A549 (cell line): Measurements from ENCODE around the gene CNTNAP5. TPM values are rescaled to one million over a fixed set of nuclear protein-coding genes. Genes with fewer than 3 reads are reported as not detected.

Experiments used
- ATAC-seq, 2 experiments: fragments of 200-7000 bp in 1 of 2; fragments of >200 bp in 1 of 2; cut with Nextera tagmentation in 1 of 2; cut with Tn5 transposase in 1 of 2; 3 replicates each; pipeline versions ENCODE4 v1.8.0 to v1.9.1; 2018 to 2020; ENCODE audit warnings: mild to moderate bottlenecking in 1 of 2, moderate library complexity in 1 of 2
- CTCF ChIA-PET: fragments of 300-600 bp; sonication (Branson Sonifier 250); formaldehyde crosslinking; extraction: SDS; loops from one replicate; lab custom pipeline; 2021; ENCODE audit warnings: antibody characterized with exemption, inconsistent platforms; lab: Yijun Ruan, JAX
- POLR2A ChIA-PET: fragments of 350-600 bp; formaldehyde crosslinking; extraction: SDS; loops from one replicate; lab custom pipeline; 2021; ENCODE audit warnings: antibody characterized with exemption, inconsistent platforms; lab: Yijun Ruan, JAX
- DNase-seq, 2 experiments: peaks; one replicate each; pipeline versions ENCODE4 v3.0.0 to v3.0.0-alpha.2; 2011 to 2016; ENCODE audit warnings: low read depth in 1 of 2, low spot score in 1 of 2
- FAIRE-seq: peaks from 2 replicates; lab custom pipeline; 2011; peaks lifted over from hg19 to GRCh38; lab: Jason Lieb, UNC
- H3K27ac ChIP-seq, 2 experiments: fragments of >200 bp; sonication (Bioruptor Twin); formaldehyde crosslinking; 3 replicates each; pipeline ENCODE4 v1.5.1; 2016 to 2017
- H3K4me1 ChIP-seq: fragments of >200 bp; sonication (Bioruptor Twin); formaldehyde crosslinking; 3 replicates; pipeline ENCODE4 v1.6.1; 2016
- H3K4me2 ChIP-seq: fragments of >200 bp; sonication (Bioruptor Twin); formaldehyde crosslinking; 3 replicates; pipeline ENCODE4 v1.6.1; 2016
- H3K4me3 ChIP-seq: fragments of >200 bp; sonication (Bioruptor Twin); formaldehyde crosslinking; 3 replicates; pipeline ENCODE4 v1.5.1; 2016
- H3K9me3 ChIP-seq: fragments of >200 bp; sonication (Bioruptor Twin); formaldehyde crosslinking; 3 replicates; pipeline ENCODE4 v1.6.1; 2016
- CHD4 ChIP-seq: fragments of 200-600 bp; sonication (generic); IDR thresholded peaks from 2 replicates; pipeline ENCODE4 v1.6.1; 2016; ENCODE audit warnings: antibody characterized with exemption, mild to moderate bottlenecking, borderline replicate concordance
- EHMT2 ChIP-seq: fragments of 200-600 bp; sonication (generic); IDR thresholded peaks from 2 replicates; pipeline ENCODE4 v1.6.1; 2016; ENCODE audit warnings: antibody characterized with exemption, low read depth, mild to moderate bottlenecking, moderate library complexity
- ESRRA ChIP-seq: fragments of 150-350 bp; IDR thresholded peaks from 2 replicates; pipeline ENCODE4 v1.6.1; 2014; ENCODE audit warnings: mild to moderate bottlenecking, low read length, borderline replicate concordance
- FOSL2 ChIP-seq, 2 experiments: fragments of 450-650 bp in 1 of 2; fragments of >200 bp in 1 of 2; sonication (Bioruptor Twin) in 1 of 2; formaldehyde crosslinking; IDR thresholded peaks; 2 replicates each; pipeline versions ENCODE4 v1.5.0 to v1.6.1; 2016 to 2020; ENCODE audit warnings: mild to moderate bottlenecking in 1 of 2, moderate library complexity in 1 of 2
- HOXA7 ChIP-seq: fragments of 250-450 bp; sonication (Bioruptor Pico); IDR thresholded peaks from 2 replicates; pipeline ENCODE4 v1.5.0; 2020; ENCODE audit warnings: mild to moderate bottlenecking, moderate library complexity
- JUN ChIP-seq, 2 experiments: fragments of >200 bp; sonication (Bioruptor Twin); formaldehyde crosslinking; IDR thresholded peaks; 2 replicates in 1 of 2; 3 replicates in 1 of 2; pipeline ENCODE4 v1.6.1; 2016 to 2017
- JUNB ChIP-seq: fragments of >200 bp; sonication (Bioruptor Twin); formaldehyde crosslinking; IDR thresholded peaks from 2 replicates; pipeline ENCODE4 v1.6.1; 2016
- KDM1A ChIP-seq: fragments of 200-600 bp; sonication (generic); IDR thresholded peaks from 2 replicates; pipeline ENCODE4 v1.6.1; 2016; ENCODE audit warnings: low read depth, mild to moderate bottlenecking
- KDM5A ChIP-seq: fragments of 200-600 bp; sonication (generic); IDR thresholded peaks from 2 replicates; pipeline ENCODE4 v1.6.1; 2016; ENCODE audit warnings: antibody characterized with exemption, mild to moderate bottlenecking
- MAFK ChIP-seq: fragments of 450-650 bp; IDR thresholded peaks from 2 replicates; pipeline ENCODE4 v1.6.1; 2014; ENCODE audit not compliant: partially characterized antibody
- MAZ ChIP-seq: fragments of 150-350 bp; IDR thresholded peaks from 2 replicates; pipeline ENCODE4 v1.6.1; 2014; ENCODE audit warnings: antibody characterized with exemption, low read depth, low read length, borderline replicate concordance
- NFE2L2 ChIP-seq: fragments of 150-350 bp; conservative IDR thresholded peaks from 2 replicates; pipeline ENCODE4 v1.6.1; 2014; ENCODE audit warnings: low read length
- NPAS2 ChIP-seq: fragments of 250-450 bp; sonication (Bioruptor Pico); IDR thresholded peaks from 2 replicates; pipeline ENCODE4 v1.8.0; 2022; ENCODE audit warnings: mild to moderate bottlenecking, moderate library complexity, borderline replicate concordance
- POLR2A ChIP-seq: IDR thresholded peaks from 2 replicates; pipeline ENCODE4 v1.6.1; 2012; ENCODE audit warnings: mild to moderate bottlenecking, low read length
- POLR2AphosphoS2 ChIP-seq: conservative IDR thresholded peaks from 2 replicates; pipeline ENCODE4 v1.6.1; 2012; ENCODE audit warnings: low read length, improper control_type of control experiment, inconsistent platforms
- RNF2 ChIP-seq: fragments of 200-600 bp; sonication (generic); IDR thresholded peaks from 2 replicates; pipeline ENCODE4 v1.6.1; 2016; ENCODE audit warnings: low read depth, mild to moderate bottlenecking, antibody characterized with exemption, moderate library complexity, borderline replicate concordance
- TP53 ChIP-seq: fragments of 250-450 bp; sonication (Bioruptor Pico); IDR thresholded peaks from 2 replicates; pipeline ENCODE4 v1.5.0; 2021; ENCODE audit warnings: mild to moderate bottlenecking, moderate library complexity
- ZC3H11A ChIP-seq: fragments of 450-650 bp; IDR thresholded peaks from 2 replicates; pipeline ENCODE4 v1.6.1; 2014; ENCODE audit warnings: antibody characterized with exemption, mild to moderate bottlenecking
- WGBS: methylation state at CpG from one replicate; pipeline ENCODE4 v1.1.6; 2017; ENCODE audit errors: missing lambda C conversion rate; 5-methylcytosine and 5-hydroxymethylcytosine counted together
- polyA plus RNA-seq, 4 experiments: library from polyadenylated mRNA; depleted of rRNA in 3 of 4; stranded (reverse); fragments of >200 nt; fragmentation: RNase III in 1 of 4; extraction: RNeasy Plus Mini Kit Qiagen cat#74134 plus additional on column Dnase treatment in 1 of 4; gene quantifications; 2 replicates in 3 of 4; 3 replicates in 1 of 4; pipeline ENCODE4 v1.2.3, GENCODE V29; 2011 to 2017
- TF ChIP-seq, protein P1 (sequence below): fragments of 450-650 bp; IDR thresholded peaks from 2 replicates; pipeline ENCODE4 v1.6.1; 2014; ENCODE audit warnings: antibody characterized with exemption
- TF ChIP-seq, protein P2 (sequence below): fragments of >200 bp; sonication (Bioruptor Twin); formaldehyde crosslinking; IDR thresholded peaks from 3 replicates; pipeline ENCODE4 v1.6.1; 2016
- TF ChIP-seq, protein P3 (sequence below): fragments of 250-450 bp; sonication (Bioruptor Pico); IDR thresholded peaks from 2 replicates; pipeline ENCODE4 v1.5.0; 2020; ENCODE audit warnings: low read depth, mild to moderate bottlenecking, moderate library complexity
- TF ChIP-seq, protein P4 (sequence below): fragments of 250-450 bp; sonication (Bioruptor Pico); IDR thresholded peaks from 2 replicates; pipeline ENCODE4 v1.5.0; 2021; ENCODE audit warnings: mild to moderate bottlenecking, moderate library complexity, borderline replicate concordance

CNTNAP5 gene
- polyA plus RNA-seq, 2 of the 4 experiments (the other 2 are of a cell fraction): not detected

DNA sequence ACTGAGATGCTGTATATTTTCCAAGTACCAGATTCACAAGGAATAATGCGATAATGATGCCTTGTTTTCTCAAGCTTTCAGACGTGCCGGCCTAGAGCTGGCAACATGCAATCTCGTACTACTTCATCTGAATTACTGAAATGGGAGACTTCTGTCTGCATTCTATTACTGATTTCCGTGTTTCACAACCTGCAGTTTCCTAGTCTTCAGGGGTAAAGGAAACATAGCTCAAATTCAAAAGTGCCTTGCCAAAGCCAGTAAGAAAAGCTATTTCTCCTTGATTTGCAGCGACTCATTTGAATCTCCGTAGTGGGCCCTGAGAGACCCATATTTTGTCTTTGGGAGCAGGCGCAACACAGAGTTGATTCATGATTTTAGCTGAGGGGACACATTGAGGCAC, 289.0 kb downstream of the CNTNAP5 start:
- no peaks in the 10 kb centered on the region; the same call in 2 of the 3 replicates for H3K9me3 ChIP-seq
- 8% methylated on average over 8 of the region's 8 CpGs for WGBS
- H3K4me2 ChIP-seq: no peak overlapping the region
- FAIRE-seq (no peak), ATAC-seq (no peak), DNase-seq (no peak)
- TF ChIP-seq RNF2: no peak
- no peak for TF ChIP-seq FOSL2 (IDR thresholded peaks at IDR 0.05)
- no peak for TF ChIP-seq FOSL2 (CRISPR knock-in tag; IDR thresholded peaks at IDR 0.05)
- no peak for TF ChIP-seq HOXA7
- no peak for TF ChIP-seq CHD4
- TF ChIP-seq MAZ: no peak
- no peak for TF ChIP-seq JUNB
- no peak for TF ChIP-seq KDM1A
- no peak for TF ChIP-seq NFE2L2
- no peak for TF ChIP-seq KDM5A
- TF ChIP-seq ESRRA: no peak
- TF ChIP-seq TP53 (CRISPR knock-in tag): no peak
- TF ChIP-seq NPAS2 (CRISPR knock-in tag): no peak
- TF ChIP-seq, protein P1, sequence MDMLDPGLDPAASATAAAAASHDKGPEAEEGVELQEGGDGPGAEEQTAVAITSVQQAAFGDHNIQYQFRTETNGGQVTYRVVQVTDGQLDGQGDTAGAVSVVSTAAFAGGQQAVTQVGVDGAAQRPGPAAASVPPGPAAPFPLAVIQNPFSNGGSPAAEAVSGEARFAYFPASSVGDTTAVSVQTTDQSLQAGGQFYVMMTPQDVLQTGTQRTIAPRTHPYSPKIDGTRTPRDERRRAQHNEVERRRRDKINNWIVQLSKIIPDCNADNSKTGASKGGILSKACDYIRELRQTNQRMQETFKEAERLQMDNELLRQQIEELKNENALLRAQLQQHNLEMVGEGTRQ: no peak
- TF ChIP-seq, protein P2, sequence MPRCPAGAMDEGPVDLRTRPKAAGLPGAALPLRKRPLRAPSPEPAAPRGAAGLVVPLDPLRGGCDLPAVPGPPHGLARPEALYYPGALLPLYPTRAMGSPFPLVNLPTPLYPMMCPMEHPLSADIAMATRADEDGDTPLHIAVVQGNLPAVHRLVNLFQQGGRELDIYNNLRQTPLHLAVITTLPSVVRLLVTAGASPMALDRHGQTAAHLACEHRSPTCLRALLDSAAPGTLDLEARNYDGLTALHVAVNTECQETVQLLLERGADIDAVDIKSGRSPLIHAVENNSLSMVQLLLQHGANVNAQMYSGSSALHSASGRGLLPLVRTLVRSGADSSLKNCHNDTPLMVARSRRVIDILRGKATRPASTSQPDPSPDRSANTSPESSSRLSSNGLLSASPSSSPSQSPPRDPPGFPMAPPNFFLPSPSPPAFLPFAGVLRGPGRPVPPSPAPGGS: no peak
- no peaks in the 10 kb centered on the region for H3K4me1 ChIP-seq
- ChIA-PET POLR2A (no interaction called here), CTCF (no interaction called here)
- H3K4me3 ChIP-seq: no peak overlapping the region
- H3K27ac ChIP-seq: no peak overlapping the region

DNA sequence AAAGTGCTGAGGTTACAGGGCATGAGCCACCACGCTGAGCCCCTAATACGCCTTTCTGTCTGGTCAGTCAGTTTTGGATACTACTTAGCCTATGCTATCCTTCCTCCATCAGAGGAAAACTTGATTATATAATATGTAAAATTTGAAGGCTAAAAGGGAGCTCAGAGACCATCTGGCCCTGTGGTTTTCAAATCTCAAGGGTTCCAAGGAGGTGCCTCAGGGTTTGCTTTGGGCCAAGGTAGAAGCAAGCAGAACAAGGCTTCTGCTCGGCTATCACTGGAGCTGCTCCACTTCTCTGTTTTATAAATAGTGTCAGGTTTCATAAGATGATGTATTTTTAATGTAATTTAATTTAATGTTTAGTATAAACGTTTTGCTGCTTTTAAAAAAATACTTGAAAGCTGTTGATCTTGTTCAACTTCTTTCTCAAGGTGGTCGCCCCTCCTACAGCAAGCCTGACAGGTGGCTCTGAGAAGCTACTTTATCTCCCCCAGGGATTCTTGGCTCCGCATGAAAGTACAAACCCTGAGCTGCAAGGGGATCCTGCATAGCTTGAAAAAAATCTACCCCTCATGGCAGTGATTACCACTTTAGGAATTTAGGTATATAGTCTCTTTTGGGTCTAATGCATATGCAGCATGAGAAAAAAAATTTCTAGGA, 290.3 kb downstream of the CNTNAP5 start:
- CTCF ChIA-PET: no interaction called here
- H3K4me2 ChIP-seq: no peak overlapping the region
- WGBS: 8% methylated on average over 6 of the region's 6 CpGs
- DNase-seq (no peak), ATAC-seq (no peak), FAIRE-seq (no peak)
- H3K4me3 ChIP-seq: no peak overlapping the region
- POLR2A ChIA-PET: no interaction called here
- TF ChIP-seq, protein P2: no peak
- TF ChIP-seq RNF2 (no peak), POLR2AphosphoS2 (no peak), JUNB (no peak), CHD4 (no peak), EHMT2 (no peak), ZC3H11A (no peak), POLR2A (no peak), MAFK (no peak), JUN (IDR thresholded peaks at IDR 0.05) (no peak)
- TF ChIP-seq, protein P3, sequence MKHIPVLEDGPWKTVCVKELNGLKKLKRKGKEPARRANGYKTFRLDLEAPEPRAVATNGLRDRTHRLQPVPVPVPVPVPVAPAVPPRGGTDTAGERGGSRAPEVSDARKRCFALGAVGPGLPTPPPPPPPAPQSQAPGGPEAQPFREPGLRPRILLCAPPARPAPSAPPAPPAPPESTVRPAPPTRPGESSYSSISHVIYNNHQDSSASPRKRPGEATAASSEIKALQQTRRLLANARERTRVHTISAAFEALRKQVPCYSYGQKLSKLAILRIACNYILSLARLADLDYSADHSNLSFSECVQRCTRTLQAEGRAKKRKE (CRISPR knock-in tag): no peak
- TF ChIP-seq, protein P4, sequence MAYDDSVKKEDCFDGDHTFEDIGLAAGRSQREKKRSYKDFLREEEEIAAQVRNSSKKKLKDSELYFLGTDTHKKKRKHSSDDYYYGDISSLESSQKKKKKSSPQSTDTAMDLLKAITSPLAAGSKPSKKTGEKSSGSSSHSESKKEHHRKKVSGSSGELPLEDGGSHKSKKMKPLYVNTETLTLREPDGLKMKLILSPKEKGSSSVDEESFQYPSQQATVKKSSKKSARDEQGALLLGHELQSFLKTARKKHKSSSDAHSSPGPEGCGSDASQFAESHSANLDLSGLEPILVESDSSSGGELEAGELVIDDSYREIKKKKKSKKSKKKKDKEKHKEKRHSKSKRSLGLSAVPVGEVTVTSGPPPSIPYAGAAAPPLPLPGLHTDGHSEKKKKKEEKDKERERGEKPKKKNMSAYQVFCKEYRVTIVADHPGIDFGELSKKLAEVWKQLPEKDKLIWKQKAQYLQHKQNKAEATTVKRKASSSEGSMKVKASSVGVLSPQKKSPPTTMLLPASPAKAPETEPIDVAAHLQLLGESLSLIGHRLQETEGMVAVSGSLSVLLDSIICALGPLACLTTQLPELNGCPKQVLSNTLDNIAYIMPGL: no peak
- H3K27ac ChIP-seq: no peak overlapping the region
- H3K9me3 ChIP-seq: no peaks in the 10 kb centered on the region; the same call in 2 of the 3 replicates
- no peaks in the 10 kb centered on the region for H3K4me1 ChIP-seq
